GM12878 (cell line): ENCODE measurements around the gene FKBP3. TPM values are rescaled to one million over a fixed set of nuclear protein-coding genes. Genes with fewer than 3 reads are reported as not detected.
A peak's percentile ranks its signal among the peaks of the same experiment; 100 is the strongest.

Experiments used
- DPF2 ChIP-seq: fragments of 450-650 bp; IDR thresholded peaks from 2 replicates; pipeline ENCODE4 v1.6.1; 2017; ENCODE audit warnings: mild to moderate bottlenecking
- HDAC2 ChIP-seq: fragments of 200-600 bp; sonication (generic); IDR thresholded peaks from 2 replicates; pipeline ENCODE4 v1.6.1; 2017
- JUNB ChIP-seq: IDR thresholded peaks from 2 replicates; pipeline ENCODE4 v1.6.1; 2016; ENCODE audit warnings: antibody characterized with exemption, mild to moderate bottlenecking
- ZNF622 ChIP-seq: fragments of 450-650 bp; IDR thresholded peaks from 2 replicates; pipeline ENCODE4 v1.6.1; 2017; ENCODE audit warnings: mild to moderate bottlenecking, inconsistent platforms
- ZZZ3 ChIP-seq: IDR thresholded peaks from 2 replicates; pipeline ENCODE4 v1.6.1; 2011; ENCODE audit warnings: low read depth; ENCODE audit not compliant: control insufficient read depth, insufficient read length
- polyA plus RNA-seq, 11 experiments: library from polyadenylated mRNA; depleted of rRNA in 4 of 11; unstranded in 6 of 11; stranded (reverse) in 5 of 11; fragments of >200 nt; fragmentation: Nextera tagmentation in 4 of 11; fragmentation: Illumina TruSeq in 1 of 11; extraction: Ambion mirVana in 4 of 11; extraction: Trizol in 1 of 11; gene quantifications; 1 replicate in 1 of 11; 2 replicates in 10 of 11; pipeline versions ENCODE4 v1.2.1 to v1.2.3, GENCODE V29; 2011 to 2016; ENCODE audit warnings: inconsistent platforms in 2 of 11, missing spikeins in 2 of 11, low read depth in 1 of 11
- total RNA-seq, 4 experiments: library from RNA; depleted of rRNA in 3 of 4; stranded (reverse); fragments of >200 nt in 3 of 4; fragmentation: Illumina TruSeq in 1 of 4; extraction: Trizol in 1 of 4; gene quantifications; 2 replicates each; pipeline versions ENCODE4 v1.2.1 to v1.2.3, GENCODE V29; 2013 to 2021
- TF ChIP-seq, protein P1 (sequence below), 3 experiments: IDR thresholded peaks in 2 of 3; conservative IDR thresholded peaks in 1 of 3; 2 replicates each; pipeline ENCODE4 v1.5.1; 2011; ENCODE audit warnings: low read depth in 3 of 3, low read length in 3 of 3, mild to moderate bottlenecking in 3 of 3, control low read depth in 2 of 3, moderate library complexity in 2 of 3, inconsistent platforms in 1 of 3, mixed read lengths in 1 of 3; ENCODE audit not compliant: control insufficient read depth in 2 of 3, insufficient read depth in 1 of 3; ENCODE audit errors: extremely low read depth in 1 of 3
- TF ChIP-seq, protein P2 (sequence below): IDR thresholded peaks from 2 replicates; pipeline ENCODE4 v1.6.1; 2012; ENCODE audit warnings: mild to moderate bottlenecking, low read depth, low read length

The FKBP3 gene
- total and polyA plus RNA-seq, 10 of the 15 experiments (the other 5 are each of a cell fraction or from before 2014, with no cell fraction given) = 67.2 to 218 (median 129) TPM

DNA sequence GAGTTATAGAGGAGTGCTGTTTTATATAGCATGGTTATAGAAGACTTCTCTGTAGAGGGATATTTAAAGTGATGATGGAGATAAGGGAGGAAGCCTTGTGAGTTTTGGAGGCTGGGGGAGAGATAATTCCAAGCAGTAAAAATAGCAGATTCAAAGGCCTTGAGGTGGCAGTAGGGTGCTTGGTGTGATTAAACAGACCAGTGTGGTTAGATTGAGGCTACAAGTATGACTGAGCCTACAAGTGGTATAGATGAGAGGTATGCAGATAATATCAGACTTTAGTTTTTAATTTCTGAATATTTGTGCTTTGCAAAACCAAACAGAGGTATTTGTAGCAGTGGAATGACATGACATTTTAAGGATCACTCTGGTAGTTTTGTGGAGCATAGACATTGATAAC, 21.8 kb upstream of the FKBP3 start (continued):
- TF ChIP-seq, protein P1, sequence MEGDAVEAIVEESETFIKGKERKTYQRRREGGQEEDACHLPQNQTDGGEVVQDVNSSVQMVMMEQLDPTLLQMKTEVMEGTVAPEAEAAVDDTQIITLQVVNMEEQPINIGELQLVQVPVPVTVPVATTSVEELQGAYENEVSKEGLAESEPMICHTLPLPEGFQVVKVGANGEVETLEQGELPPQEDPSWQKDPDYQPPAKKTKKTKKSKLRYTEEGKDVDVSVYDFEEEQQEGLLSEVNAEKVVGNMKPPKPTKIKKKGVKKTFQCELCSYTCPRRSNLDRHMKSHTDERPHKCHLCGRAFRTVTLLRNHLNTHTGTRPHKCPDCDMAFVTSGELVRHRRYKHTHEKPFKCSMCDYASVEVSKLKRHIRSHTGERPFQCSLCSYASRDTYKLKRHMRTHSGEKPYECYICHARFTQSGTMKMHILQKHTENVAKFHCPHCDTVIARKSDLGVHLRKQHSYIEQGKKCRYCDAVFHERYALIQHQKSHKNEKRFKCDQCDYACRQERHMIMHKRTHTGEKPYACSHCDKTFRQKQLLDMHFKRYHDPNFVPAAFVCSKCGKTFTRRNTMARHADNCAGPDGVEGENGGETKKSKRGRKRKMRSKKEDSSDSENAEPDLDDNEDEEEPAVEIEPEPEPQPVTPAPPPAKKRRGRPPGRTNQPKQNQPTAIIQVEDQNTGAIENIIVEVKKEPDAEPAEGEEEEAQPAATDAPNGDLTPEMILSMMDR (IDR thresholded peaks at IDR 0.05 in 2 of 3, conservative IDR thresholded peaks at IDR 0.05 in 1 of 3; ENCODE audit: control insufficient read depth in 2 of 3, extremely low read depth in 1 of 3, insufficient read depth in 1 of 3, low read depth in 3 of 3, low read length in 3 of 3) = peak in 1 of 3 experiments; percentile 39; a peak in 2 of 6 replicates
- TF ChIP-seq DPF2 (no peak), HDAC2 (no peak), ZNF622 (no peak), JUNB (0 out of 2 replicates have a peak, but pooled peaks have one; percentile 6), ZZZ3 (no peak)
- TF ChIP-seq, protein P2, sequence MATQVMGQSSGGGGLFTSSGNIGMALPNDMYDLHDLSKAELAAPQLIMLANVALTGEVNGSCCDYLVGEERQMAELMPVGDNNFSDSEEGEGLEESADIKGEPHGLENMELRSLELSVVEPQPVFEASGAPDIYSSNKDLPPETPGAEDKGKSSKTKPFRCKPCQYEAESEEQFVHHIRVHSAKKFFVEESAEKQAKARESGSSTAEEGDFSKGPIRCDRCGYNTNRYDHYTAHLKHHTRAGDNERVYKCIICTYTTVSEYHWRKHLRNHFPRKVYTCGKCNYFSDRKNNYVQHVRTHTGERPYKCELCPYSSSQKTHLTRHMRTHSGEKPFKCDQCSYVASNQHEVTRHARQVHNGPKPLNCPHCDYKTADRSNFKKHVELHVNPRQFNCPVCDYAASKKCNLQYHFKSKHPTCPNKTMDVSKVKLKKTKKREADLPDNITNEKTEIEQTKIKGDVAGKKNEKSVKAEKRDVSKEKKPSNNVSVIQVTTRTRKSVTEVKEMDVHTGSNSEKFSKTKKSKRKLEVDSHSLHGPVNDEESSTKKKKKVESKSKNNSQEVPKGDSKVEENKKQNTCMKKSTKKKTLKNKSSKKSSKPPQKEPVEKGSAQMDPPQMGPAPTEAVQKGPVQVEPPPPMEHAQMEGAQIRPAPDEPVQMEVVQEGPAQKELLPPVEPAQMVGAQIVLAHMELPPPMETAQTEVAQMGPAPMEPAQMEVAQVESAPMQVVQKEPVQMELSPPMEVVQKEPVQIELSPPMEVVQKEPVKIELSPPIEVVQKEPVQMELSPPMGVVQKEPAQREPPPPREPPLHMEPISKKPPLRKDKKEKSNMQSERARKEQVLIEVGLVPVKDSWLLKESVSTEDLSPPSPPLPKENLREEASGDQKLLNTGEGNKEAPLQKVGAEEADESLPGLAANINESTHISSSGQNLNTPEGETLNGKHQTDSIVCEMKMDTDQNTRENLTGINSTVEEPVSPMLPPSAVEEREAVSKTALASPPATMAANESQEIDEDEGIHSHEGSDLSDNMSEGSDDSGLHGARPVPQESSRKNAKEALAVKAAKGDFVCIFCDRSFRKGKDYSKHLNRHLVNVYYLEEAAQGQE = no peak
